Epithelial cell of esophagus (primary cell): ENCODE results near the gene EXD3.

Experiments
- DNase-seq: peaks from one replicate; pipeline ENCODE4 v3.0.0; 2010; ENCODE audit warnings: low read depth
- H3K4me3 ChIP-seq: 2 replicates; pipeline ENCODE4 v1.5.1; 2011; ENCODE audit warnings: mild to moderate bottlenecking, low read length, control low read depth
- CTCF ChIP-seq: IDR thresholded peaks from 2 replicates; pipeline ENCODE4 v1.5.1; 2011; ENCODE audit warnings: low read depth, mild to moderate bottlenecking, low read length, control low read depth, inconsistent platforms; ENCODE audit not compliant: insufficient read depth; ENCODE audit errors: missing control alignments

Gene EXD3

DNA sequence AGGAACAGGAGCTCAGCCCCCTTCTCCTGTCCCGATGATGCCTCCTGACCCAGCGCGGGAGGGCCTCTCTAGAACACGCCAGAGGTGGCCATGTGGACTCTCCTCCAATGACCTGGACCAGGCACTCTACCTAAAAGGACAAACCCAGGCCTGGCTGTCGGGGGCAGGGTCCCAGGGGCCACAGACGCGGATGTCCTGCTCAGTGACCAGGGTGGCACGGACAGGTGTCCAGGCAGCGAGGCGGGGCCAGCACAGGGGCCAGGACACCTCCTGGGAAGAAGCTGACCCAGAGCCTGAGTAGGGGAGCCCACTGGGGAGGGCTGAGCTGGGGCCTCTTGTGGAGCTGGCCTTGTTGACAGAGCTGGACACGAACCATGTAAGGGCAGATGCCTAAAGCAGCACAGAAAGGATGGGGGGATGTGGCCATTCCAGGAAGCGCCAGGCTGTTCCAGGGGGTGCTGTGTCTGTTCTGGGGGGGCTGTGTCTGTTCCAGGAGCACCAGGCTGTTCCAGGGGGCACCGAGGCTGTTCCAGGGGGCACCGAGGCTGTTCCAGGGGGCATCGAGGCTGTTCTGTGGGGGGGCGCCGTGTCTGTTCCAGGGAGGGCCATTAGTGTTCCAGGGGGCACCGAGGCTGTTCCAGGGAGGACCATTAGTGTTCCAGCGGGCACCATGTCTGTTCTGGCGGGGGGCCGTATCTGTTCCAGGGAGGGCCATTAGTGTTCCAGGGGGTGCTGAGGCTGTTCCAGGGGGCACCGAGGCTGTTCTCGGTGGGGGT, 30.5 kb downstream of the EXD3 start:
- no peak for TF ChIP-seq CTCF
- no peak overlapping the region for H3K4me3 ChIP-seq
- DNase-seq: no peak

DNA sequence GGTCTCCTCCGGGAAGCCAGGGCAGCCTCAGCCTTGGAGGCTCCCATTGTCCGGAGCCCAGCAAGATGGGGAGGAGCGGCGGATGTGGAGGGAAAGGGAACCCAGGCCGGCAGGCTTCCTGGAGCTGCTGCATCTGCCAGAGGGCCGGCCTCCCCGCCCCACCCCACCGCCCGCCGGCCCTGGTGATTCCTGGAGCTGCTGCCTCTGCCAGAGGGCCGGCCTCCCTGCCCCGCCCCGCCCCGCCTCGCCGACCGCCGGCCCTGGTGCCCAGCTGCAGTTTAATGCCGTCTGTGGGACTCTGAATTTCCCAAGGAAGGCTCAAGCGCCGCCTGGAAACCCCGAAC, 31.6 kb downstream of the EXD3 start:
- no peak for TF ChIP-seq CTCF
- no peak overlapping the region for H3K4me3 ChIP-seq
- no peak for DNase-seq

DNA sequence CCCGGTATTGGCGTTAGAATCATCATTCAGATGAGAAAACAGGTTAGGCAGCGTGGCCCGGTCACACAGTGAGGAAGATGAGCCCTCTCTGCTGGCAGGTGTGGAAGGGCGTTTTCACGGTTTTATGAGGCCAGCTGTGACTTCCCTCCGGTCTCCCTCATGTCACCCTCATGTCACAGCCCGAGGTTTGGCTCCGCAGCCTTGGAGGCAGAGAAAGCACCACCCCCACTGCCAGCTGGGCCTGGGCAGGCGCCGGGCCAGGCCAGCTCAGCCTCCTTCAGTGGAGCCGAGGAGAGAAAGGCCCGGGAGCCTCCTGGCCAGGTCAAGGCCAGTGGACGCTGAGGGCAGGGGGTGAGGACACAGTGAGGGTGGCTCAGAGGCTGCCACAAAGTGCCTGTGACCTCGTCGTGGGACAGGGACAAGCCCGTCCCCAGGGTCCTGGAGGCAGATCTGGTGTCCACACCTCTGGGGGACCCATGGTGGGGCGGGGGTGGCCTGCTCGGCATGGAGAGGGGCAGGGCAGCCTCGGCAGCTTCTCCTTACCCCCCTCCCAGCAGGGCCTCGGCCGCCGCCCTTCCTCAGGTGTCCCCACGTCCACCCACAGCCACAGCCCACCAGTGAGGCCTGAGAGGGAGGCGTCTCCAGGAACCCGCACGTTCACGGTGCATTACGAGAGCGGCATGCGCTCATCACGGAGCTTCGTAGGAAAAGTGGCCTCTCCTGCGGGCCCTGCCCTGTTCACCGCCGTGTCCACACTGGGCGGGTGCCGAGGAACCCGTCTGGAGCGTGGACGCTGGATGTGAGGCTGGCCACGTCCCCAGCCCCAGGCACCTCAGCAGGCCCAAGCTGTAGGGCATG, 32.2 kb downstream of the EXD3 start:
- H3K4me3 ChIP-seq: no peak overlapping the region
- DNase-seq: no peak
- TF ChIP-seq CTCF: no peak

DNA sequence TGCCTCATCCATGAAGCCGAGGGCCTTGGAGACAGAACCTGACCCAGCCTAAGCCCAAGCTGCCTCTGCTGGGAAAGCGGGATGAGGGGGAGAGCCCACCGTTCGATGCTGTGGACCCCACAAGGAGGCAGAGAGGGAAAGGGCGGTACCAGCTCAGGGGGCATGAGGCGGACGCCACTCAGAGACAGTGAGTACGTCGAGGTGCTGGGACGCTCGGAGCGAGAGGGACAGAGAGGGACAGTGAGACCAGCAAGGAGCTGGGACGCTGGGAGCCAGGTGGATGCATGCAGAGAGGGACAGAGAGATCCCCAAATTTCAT, 33.6 kb downstream of the EXD3 start:
- no peak for DNase-seq
- H3K4me3 ChIP-seq: no peak overlapping the region
- TF ChIP-seq CTCF: no peak

DNA sequence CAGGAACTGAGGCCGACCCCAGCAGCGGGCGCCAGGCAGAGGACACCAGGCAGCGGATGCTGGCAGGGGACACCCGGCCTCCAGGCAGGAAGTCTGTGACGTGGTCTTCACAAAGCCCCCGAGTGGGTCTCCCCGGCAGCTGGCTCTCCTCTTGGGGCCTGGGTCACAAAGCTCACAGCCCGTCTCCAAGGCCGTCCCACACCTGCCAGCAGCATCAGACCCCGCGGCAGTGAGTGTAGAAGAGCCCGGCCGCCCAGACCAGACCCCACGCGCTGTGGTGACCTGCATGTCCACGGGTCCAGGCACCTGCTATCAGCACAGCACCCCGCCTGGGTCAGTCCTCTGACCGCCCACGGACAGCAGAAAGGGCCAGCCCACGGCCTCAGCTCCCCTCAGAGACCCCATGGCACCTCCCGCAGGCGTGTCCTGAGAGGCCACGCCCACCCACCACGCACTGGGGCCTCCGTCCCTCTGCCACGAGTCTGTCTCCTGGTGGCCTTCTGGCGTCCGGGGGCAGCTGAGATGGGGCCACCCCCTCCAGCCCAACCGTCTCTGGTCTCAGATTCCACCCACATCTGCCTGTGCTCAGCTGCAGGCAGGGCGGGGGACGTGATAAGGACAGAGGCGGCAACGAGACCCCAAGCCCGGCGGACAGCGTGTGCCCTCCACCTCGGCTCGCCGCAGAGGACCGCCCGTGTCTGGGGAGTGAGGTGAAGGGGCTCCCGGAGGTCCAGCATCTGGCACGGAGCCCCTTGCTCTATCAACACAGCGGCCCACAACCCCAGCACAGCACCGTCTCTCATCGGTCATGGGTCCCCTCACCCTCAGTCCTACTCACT, 34.2 kb downstream of the EXD3 start:
- DNase-seq: no peak
- H3K4me3 ChIP-seq: no peak overlapping the region
- TF ChIP-seq CTCF: no peak

- DNase-seq: no peak
- H3K4me3 ChIP-seq: no peak overlapping the region
- TF ChIP-seq CTCF: no peak
Observed at GRCh38 chr9:137387891-137388560, 34.9 kb downstream of the EXD3 start.
